ENCODE measurements around the gene TUBB4A.

DNA sequence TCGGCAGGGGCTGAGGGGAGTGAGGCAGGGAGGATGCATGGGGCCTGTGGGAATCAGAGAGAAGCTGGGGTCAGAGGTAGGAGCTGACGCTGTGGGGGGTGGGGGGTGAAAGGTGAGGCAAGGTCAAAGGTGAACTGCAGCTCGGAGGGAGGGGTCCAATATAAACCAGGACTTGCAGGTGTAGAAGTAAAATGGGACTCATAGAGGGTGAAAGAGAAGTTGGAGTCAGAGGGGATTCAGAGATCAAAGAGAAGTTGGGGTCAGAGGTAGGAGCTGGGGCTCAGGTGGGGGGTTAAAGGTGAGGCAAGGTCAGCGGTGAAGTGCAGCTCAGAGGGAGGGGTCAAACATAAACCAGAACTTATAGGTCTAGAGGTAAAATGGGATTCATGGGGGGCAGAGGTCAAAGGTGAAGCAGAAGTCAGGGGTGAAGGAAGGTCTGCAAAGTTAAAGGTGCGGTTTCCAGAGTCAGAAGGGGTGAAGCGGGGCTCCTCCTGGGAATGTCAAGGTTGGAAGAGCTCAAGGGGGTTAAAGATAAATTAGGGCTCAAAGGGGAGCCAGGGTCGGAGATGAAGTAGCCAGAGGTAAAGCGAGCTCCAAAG, 7.6 kb downstream of the TUBB4A start:
- no peak for TF ChIP-seq EZH2 (IDR thresholded peaks at IDR 0.05; ENCODE audit: insufficient read depth, low read length)
- TF ChIP-seq, protein P1, sequence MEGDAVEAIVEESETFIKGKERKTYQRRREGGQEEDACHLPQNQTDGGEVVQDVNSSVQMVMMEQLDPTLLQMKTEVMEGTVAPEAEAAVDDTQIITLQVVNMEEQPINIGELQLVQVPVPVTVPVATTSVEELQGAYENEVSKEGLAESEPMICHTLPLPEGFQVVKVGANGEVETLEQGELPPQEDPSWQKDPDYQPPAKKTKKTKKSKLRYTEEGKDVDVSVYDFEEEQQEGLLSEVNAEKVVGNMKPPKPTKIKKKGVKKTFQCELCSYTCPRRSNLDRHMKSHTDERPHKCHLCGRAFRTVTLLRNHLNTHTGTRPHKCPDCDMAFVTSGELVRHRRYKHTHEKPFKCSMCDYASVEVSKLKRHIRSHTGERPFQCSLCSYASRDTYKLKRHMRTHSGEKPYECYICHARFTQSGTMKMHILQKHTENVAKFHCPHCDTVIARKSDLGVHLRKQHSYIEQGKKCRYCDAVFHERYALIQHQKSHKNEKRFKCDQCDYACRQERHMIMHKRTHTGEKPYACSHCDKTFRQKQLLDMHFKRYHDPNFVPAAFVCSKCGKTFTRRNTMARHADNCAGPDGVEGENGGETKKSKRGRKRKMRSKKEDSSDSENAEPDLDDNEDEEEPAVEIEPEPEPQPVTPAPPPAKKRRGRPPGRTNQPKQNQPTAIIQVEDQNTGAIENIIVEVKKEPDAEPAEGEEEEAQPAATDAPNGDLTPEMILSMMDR (IDR thresholded peaks at IDR 0.05; ENCODE audit: insufficient read depth, low read depth, low read length), result no peak
